Stimulated activated CD4-positive, alpha-beta T cell treated with anti-CD3 and anti-CD28 coated beads, Interleukin-1b, Interleukin-23, amount 100 ng/mL, for 48 hours (primary cell): ENCODE data around the gene RELN.

Experiments used
- DNase-seq: peaks from one replicate; pipeline ENCODE4 v3.0.0-alpha.2; 2020

RELN gene

DNA sequence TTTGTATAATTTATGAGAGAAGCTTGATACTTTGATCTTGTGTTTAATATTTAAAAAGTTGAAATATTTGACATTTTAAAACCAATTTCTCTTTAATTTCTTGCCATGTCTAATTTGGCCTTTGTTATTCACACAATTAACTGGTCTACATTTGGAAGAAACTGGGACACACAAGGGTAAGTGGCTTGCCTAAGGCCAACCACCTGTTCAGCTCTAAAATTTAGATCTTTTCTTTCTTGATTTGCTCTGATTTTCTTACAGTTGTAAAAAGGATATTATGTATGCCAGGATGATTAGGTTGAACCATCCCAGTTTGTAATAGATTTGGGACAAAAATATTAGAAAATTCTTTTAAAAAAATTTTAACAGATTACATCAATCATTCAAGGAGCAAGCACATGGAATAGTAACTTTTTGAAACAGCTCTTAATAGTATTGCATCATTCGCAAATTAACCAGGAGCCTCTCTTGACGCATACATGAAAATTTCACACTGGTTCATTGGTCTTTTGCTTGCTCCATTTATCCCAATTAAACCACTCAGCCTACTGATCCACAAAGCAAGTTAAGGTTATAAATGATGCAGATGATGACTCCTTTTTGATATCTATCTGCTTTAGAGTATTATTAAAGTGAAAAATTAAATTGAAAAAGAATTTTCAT is 321.0 kb downstream of the RELN start:
- no peak for DNase-seq

DNA sequence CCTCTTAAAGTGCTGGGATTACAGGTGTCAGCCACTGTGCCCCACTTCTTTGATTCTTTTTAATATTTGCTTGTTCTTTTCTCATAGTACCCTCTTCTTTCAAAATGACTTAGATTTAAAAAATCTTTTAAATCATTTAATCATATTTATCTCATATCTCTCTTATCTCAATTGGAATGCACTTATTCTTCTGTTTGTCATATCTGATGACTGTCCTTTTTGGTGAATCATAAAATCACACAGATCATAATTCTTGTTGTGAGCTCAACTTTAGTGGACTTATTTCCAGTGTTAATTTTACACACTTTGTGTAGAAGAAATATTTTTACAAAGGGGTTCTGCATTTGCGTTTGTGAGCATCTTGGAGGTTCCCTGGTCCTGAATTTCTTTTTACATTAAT is 323.1 kb downstream of the RELN start:
- no peak for DNase-seq

DNA sequence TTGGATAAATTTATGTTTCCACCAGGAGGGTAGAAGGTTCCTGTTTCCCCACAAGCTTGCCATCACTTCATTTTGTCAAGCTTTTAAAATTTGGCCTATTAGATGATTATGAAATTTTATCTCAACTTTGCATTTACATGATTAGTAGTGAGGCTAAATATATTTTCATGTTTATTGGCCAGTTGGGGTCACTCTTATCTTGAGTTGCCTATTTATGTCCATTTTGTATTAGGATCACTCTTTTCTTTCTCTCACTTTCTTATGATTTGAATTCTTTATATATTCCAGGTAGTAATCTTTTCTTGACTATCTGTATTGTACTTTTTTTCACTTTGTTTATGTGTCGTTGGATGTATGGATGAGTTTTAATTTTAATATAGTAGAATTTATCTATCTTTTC is 324.9 kb downstream of the RELN start:
- no peak for DNase-seq

DNA sequence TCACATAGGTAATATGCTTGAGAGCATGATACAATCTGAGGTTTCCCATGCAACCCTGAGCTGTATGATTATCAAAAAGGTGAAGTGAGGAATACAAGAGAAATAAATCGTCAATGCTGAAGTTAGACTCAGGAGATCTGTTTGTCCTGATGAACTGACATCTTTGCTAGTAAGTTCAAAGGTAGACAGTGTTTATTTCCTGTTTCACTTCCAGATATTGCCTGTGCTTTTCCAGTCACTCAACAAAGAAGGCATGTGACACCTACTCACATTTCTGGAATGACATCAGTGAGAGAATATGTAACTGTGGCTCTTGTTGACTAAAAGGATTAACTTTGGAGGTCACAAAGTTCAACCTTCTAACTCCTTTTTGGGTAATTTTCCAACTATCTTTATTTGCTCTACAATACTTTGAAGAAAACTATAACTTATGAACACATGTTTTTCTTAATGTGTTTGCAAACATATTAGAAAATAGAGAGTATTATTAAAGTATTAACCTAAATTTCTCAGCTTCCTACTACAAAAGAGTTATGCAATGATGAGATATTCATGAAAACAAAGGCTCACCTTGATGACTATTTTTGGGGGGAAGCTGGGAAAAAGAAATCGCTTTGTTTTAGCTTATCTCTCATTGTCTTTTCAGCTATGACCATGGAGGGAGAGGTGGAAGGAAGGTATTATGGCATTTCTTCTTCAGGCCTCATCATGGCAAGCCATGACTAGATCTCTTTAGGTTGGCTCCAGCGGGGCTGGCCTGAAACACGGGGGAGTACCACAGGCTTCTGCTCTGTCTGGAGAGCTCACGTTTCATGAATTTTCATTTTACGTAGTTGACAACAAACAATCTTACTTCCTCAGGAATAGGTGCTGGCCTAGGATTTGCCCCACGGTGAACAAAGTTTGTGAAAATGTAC is 328.7 kb downstream of the RELN start:
- no peak for DNase-seq

DNA sequence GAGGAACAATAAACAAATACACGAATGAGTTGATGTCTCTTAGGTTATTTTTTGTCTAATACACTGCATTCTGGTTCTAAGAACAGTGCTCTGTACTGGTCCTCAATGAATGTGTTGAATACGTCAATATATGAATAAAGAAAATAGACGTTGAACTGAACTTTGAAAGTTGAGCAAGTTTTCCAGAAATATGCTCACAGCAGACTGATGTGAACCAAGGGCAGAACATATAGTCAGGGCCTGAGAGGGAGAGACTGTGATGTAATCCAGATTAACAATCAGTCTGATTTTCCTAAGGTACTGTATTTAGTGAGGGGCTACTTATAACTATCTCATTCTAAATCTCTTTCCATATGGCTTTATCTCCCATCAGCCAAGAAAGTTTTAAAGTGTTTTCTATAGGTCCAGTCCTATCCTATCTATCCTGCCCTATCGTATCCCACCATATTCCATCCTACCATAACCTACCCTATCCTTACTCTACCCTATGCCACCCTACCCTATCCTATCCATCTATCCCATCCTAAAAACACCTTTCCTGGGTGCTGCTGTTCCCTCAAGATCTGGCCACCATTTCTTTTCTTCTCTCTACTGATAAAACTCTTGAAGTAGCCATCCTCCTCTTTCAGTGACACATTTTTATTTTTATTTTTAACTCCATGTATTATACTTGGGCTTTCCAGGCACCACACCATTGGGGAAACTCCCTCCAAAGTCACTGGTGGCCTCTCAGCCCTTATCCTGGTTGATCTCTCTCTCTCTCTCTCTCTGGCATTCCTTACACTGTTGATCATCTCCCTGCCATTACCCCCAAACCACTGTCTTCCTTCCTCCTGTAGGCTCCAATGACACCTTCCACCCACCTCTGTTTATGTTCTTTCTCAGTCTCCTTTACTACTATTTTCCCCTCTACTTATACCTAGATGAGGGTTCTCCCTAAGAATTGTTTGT is 331.1 kb downstream of the RELN start:
- no peak for DNase-seq

DNA sequence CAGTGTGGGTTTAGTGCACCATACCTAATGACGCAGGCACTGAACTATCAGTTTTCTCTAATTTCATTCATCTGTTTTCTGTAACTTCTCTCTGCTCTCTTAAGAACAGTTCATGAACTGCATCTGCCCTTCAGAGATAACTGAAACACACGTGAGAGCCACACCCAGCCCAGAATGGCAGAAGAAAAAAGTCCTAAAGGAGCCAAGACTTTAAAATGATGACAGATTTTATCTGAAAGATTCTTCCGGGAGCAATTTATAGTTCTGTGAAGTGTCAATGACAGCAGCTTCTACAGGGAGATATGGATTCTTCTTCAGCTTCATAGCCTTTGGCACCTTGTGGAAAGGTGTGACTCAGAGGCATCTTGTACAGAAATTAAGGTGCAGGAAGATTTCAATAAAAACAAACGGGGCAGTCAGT is 332.0 kb downstream of the RELN start:
- DNase-seq, result no peak

DNA sequence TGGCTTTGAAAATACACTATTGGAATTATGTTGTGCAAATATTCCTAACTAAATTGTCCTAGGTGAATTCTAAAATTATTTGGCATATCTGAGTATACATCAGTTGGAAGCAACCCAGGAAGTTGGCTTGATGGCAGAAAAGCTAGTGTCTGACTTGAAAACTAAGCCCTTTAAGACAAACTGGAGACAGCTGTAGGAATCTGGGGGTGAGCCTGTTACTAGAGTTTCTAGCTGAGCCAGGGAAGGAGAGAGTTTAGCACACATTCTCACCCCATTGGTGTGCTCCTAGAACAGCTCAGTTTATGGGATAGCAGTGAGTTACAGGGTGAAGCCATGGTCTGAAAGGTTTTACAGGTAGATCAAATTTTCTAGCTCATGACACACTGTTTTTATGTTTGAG is 333.2 kb downstream of the RELN start:
- no peak for DNase-seq

DNA sequence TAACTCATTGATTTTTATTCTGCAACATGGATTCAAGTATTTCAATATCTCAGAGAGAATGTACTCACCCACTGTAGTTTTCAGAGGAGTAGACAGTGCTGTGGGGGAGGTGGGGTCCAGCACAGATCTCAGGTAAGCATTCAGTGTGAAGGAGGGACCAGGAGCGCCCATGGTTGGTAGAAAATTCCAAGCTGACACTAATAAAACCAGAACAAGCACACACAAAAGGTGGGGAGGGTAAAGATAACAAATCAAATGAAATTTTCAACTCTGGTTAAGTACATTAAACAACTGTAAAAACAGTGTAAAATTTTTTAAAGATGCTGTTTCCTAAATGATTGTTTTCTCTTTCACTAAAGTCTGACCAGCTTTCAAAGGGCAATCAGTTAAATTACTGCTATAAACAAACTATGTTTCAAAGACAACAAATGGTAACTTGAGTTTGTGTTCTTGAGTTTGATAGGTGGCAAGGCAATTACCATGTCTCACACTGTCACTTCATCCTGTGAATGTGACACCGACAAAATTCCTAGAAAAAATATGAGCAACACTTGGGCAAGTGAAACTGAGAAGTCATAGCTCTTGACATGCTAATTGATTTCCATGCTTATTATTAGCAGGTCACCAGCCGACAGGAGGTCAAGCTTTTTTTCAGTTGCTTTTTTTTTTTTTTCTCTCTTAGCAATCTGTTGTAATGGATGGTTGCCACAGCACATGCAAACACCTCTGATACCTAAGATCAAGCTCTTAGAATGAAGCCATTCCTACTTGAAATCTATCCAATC is 337.7 kb downstream of the RELN start:
- no peak for DNase-seq

DNA sequence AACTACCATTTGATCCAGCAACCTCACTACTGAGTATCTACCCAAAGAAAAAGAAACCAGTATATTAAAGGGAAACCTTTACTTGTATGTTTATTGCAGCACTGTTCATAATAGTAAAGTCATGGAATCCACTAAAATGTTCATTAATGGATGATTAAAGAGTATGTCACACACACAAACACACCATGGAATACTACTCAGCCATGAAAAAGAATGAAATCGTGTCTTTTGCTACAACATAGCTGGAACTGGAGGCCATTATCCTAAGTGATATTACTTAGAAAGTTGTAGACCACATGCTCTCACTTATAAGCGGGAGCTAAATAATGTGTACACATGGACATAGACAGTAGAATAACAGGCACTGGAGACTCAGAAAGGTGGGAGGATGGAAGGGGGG is 340.4 kb downstream of the RELN start:
- no peak for DNase-seq

DNA sequence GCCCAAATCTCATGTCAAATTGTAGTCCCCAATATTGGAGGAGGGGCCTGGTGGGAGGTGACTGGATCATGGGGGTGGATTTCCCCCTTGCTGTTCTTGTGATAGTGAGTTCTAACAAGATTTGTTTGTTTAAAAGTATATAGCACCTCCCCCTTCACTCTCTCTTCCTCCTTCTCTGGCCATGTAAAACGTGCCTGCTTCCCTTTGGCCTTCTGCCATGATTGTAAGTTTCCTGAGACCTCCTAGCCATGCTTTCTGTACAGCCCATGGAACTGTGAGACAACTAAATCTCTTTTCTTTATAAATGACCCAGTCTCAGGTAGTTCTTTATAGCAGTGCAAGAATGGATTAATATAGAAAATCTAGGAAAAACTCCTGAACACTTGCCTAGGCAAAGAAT is 341.3 kb downstream of the RELN start:
- no peak for DNase-seq

DNA sequence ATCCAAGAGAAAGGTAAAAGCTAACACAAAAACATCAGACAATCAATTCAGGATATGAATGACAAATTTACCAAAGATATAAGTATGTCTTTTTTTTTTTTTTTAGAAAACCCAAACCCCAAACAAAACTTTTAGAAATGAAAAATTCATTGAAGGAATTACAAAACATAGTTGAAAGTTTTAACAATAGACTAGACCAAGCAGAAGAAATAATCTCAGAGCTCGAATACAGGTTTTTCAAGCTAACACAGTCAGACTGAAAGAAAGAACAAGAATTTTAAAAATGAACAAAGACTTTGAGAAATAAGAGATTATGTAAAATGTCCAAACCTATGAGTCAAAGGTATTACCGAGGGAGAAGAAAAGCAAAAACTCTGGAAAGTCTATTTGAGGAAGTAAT is 345.1 kb downstream of the RELN start:
- no peak for DNase-seq

DNA sequence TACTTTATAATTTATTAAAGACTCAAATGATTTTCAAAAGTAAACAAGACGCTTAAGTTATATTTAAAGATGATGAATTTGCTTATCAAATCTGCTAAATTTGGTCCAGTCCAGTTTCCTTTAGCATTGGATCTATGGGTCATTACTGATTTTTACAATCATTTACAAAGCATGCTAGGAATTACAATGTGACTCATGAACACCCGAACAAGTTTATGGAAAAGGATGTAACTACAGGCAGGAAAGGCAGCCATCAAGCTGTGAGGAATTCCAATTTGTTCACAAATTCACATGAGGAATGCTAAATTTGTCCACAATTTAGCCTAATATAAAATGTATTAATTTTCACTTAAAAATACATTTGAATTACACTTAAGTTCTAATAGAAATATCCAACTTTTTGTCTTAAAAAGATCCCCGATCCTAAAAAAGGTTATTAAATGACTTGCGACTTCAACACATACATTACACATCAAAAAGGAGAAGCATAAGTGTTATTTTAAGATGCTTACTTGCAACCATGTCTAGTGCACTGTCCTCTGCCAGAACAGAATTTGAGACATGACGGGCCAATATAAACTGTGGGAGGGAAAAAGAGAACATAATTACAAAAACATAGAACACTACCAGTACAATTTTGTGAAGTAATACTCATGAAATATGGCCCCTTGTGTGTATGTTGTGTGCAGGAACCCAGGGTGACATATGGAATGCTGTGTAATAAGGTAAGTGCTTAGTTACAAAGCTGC is 349.3 kb downstream of the RELN start:
- no peak for DNase-seq

DNA sequence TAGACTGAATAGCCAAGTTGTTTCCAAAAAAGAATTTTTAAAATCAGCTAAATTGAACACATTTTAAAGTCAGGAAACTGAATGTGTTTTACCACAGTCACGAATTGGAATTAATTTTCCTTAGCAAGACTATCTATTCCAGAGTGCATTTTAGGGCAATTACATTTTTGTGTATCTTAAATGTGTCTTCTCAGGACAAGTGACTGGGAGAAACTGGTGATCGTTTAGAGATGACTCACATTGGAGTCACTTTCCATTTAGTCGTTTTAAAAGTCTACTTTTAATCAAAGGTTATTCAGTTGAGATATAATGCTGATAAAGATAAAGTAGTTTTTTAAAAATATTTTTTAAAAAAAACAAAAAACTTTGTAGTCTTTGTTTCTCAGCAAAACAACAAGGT is 351.7 kb downstream of the RELN start:
- DNase-seq, result no peak

DNA sequence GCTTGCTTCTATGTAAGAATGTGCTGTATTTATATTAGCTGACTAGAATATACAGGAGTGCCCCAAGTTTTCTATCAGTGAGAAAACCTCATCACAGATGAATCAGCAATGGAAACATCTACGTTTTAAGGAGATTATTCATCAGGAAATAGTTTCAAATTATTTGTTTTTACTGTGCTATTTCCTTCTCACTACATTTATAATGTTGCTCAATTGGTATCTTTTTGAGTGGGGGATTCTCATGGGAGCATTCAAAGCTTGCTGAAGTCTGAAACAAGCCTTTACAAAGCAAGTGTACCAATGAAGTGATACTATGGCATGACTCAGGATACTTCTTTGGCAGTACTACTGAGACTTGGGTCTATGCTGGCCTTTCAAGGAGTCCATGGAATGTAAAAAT is 352.4 kb downstream of the RELN start:
- no peak for DNase-seq

DNA sequence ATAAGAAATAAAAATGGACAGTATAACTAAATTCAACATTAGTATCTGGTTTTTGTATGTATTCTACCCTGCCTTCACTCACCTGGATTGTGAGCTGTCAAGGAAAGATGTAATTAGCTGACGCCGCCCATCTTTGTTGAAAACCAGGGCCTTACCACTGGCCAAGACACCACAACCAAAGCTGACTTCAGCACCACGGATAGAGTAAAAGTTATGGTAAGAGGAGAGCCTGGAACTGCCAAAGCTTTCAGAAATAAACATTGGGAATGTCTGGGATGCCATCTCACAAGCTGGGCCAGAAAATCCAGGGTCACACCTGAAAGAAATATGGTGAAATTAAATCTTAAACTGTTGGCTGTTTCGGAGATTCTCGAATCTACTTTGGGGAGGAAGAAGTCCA is 353.3 kb downstream of the RELN start:
- DNase-seq, result no peak

DNA sequence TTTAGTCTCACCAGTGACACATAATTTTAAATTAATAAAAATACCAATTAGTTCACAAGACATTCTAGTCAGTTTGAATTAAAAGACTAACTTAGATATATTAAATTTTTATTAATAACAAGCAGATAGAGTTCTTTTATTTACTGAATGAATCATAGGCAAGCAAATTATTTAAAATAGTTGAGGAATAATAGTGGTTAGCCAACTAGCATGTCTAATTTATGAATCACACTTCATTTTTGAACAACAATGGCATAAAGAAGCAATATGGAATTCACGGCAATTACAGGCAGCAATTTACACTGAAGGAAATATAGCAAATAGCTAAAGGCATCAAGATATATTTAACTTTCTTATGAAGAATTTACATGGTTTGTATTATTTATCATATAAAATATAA is 356.5 kb downstream of the RELN start:
- no peak for DNase-seq

DNA sequence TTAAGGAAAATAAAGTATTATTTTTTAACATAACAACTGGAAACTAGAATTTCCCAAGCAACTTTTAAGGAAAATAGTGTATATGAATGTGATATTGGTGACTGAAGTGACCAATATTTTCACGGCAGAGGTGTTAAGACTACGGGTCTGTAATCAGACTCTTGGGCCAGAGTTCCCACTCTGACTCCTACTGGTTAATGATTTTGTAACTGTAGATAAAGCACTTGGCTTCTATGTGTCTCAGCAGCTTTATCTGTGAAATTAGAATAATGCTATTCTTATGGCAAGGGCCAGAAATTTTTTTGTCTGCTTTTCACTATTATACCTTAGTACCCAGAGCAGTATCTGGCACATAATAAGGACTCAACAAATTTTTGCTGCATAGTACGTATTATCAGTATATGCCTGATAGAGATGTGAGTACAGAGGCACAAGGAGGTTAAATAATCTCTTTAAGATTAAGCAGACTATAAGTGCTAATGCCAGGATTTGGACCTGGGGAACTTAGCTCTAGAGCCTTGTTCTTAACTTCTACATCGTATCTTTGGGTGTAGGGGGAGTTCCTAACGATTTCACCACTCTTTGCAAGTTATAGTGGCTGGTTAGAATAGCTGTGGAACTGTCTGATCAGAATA is 357.3 kb downstream of the RELN start:
- DNase-seq, result no peak

DNA sequence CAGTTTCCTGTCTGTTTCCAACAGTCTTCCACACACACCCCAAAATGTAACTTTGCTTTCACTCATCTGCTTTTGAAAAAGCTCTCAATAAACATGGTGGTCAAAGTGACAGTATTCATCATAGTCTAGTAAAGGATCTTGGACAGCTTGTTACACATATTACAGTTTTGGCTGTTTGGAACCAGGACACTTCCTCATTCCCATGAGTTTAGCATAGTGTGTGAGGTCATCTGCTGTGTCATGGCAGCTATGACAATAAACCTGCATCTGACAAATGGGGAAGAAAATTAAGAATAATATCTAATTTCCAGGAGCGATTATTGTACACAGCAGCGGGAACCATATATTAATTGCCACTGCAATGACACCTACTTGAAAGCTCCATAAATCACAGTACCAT is 359.1 kb downstream of the RELN start:
- no peak for DNase-seq

DNA sequence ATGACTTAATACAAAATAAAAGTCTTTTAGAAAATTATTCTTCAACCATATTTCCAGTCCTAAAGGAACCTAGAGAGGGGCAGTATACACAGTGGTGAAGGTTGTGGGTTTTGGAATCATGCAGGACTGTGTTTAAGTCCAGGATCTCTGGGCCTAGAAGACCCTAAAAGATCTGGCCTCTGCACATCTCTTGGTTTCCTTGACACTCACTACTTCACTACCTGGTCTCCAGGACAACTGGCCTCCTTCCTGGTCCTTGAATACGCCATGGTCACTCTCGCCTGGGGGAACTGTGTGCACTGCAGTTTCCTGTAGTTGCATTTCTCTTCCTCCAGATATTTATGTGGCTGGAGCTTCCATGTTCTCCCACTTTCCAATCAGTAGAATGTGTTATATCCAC is 360.7 kb downstream of the RELN start:
- no peak for DNase-seq

DNA sequence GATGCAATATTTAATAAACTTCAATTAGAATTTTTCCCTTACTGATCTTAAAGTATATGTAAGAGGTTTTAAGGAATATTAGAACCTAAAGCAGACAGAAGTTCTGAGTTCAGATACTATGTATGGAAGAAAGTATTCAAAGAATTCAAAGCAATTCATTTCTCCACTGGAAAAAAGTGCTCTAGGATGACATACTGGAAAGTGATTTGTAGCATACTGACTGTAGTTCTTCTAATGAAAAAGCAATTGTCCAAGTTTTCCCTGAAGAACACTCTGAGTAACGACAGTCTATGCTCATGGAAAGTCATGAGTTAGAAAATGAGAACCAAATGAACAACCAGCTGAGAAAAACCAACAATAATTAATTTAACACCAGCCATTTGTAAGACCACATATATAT is 362.7 kb downstream of the RELN start:
- DNase-seq, result no peak

DNA sequence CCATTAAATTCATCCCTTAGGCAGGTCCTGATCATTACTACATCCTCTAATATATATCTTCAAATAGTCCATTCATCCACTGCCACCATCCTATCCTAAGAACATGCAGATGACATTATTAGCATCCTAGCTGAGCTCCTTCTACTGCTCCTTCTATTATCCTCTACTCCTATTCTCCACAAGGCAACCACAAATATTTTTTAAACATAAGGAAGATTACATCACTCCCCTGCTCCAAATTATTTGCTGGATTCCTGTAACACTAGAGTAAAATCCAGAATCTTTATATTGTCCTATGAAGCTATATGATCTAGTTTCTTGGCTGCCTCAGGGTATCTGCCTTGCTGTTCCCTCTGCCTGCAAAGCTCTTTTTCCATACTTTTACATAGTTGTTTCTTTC is 367.2 kb downstream of the RELN start:
- no peak for DNase-seq
